HG03280 (cell line): ENCODE results near the gene HOXB5.

Experiments
- ATAC-seq: cut with Tn5 transposase; IDR thresholded peaks from one replicate; pipeline ENCODE4 v1.9.1; 2021; ENCODE audit warnings: mild to moderate bottlenecking, moderate library complexity; ENCODE audit not compliant: unreplicated experiment

The HOXB5 gene

DNA sequence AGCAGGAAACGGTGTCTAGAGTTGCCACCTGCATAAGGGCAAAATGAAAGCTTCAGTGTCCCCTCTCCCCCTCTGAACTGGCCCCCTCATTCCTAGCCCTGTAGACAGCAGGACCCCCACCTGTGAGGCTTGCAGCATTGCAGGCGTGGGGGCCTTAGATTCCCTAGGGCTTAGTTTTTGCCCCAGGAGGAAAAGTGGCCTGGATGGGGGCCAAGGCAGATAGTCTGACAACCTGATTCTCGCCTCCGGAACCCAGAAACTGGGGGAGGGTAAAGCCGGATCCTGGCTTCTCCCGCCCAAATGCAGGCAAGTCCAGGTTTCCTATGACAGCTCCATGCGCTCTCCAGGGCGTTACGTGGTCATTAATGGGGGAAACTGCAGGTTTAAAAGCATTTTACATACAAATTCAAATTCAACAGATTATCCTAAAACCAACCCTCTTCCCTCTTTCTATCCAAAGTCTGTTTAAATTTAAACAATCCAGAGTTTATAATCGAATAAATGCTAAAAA, 11.9 kb upstream of the HOXB5 start:
- no peak for ATAC-seq

- ATAC-seq, result no peak
These were observed 11.3 kb upstream of the HOXB5 start, which contains the start of gene HOXB6 for GRCh38 chr17:48604770-48605329. Gene HOXB6, minus strand, starts transcription at chr17:48604986. Its CDS starts 6,836 bp downstream, at chr17:48598150.

DNA sequence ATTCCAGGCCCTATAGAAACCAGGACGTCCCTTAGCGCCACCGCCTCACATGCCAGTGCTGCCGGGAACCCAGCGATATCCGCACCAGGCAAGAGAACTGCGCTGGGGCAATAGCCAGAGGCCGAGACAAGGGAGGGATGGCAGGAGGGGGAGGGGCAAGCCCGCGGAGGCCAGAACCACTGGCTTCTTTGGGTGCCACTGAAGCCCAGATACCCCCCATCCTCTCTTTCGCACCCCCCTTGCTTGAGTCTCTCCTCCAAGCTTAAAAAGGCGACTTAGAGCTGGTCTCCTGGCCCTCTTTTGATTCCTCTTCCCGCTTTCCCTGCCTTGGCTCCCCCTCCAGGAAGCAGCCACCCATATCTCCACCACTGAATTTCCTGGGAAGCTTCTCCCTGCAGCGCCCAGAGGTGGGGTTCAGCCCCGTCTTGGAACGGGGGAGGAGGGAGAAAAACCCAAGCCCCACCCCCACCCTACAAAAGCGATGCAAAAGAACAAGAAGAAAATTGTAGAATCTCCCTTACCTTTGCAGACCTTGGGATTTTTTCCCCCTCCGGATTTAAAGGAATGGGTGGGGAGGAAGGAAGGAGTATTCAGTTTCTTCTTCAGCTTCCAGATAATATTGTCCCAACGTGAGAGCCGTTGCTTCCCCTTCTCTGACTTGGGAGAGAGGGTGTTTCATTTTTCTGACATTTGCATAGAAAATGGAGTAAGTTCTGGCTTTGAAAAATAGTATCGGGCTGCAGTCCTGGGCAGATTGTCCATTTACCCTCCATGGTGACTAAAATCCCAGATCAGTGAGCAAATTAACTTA, 10.6 kb upstream of the HOXB5 start:
- ATAC-seq, result no peak

DNA sequence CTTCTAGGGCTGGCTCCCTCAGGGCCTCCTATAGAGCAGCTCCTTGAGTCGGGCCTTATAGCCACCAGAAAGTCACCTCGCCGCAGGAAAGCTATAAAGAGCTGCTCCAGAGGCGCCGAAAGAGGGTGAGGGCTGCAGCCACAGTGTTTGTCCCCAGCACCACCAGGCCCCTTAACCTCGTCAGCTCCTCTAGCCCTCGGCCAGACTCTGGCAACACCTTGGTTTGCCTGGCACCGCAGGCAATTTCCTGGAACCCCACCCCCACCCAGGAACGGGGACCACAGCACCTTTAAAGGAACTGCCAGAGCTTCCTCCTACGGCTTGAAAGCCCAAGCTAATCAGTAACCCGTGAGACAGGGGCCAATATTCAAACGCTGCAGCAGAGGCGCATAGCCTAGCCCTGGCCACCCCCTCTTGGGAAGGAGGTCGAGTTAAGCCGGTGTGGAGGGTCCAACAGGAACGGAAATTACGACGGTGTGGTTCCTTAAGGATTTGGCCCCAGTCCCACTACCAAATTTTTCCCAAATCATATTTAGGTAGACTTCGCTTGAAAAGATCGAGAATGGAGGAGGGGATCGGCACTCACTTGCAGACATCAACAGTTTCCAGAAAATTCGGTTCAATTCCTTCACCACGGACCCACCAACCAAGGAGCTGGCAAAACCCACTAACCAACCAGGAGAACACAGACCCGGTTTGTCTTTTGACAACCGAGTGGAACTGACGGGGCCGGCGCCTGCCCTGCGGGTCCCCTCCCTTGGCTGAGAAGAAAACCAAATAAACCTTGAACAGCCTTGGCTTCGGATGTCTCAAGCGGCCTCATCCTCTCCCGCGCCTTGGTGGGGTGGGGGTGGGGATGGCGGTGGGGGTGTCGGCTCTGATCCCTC, 8.2 kb upstream of the HOXB5 start:
- ATAC-seq, result no peak

DNA sequence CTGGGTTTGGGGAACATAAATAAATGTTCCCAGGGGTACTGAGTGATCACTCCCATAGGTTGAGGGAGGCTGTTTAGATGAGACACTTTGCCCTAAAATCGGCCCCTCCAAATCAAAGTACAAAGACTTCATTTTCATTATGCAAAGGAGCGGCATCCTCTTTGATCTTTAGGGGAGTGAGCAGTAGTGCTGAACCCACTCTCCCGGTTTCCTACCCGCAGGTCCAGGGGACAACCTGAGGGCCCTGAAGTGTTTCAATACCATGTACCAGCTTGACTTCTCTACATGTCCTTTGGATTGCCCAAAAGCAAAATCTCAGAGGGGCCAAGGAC, 7.6 kb upstream of the HOXB5 start:
- ATAC-seq, result no peak

DNA sequence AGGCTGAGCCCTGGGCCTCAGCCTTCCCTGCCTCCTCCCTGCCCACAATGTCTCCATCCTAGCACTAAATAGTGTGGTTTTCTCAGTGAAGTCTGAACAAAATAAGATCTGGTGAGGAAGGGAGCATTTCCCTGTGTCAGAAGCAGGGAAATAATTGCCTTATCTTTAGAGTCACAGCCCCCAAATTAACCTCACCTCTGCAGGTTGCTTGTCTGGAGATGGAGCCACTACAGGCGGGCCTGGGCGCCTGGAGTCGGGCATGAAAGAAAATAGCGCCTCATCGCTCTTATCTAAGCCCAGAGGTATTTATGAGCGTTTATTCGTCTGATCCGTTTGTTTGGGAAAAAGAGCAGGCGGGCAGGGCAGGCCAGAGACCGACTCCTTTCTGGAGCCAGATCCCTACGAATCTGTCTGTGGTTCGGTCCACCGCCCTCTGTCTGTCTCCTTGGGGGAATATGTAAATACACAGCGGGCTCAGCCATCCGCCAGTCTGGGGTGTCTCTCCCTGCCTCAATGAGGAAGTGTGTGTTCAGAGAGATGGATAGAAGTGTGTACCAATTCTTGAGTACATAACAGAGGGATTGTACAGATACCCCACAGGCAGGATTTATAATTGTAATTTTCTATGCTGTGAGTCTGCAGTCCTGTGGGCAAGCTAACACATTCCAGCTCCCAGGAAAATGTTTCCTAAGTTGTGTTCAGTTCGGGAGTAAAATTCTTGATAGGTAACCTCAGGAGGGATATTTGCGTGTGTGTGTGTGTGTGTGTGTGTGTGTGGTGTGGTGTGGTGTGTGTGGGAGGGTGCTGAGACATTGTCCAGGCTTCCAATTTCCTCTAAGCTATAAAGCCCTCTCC, 6.9 kb upstream of the HOXB5 start:
- ATAC-seq, result no peak

DNA sequence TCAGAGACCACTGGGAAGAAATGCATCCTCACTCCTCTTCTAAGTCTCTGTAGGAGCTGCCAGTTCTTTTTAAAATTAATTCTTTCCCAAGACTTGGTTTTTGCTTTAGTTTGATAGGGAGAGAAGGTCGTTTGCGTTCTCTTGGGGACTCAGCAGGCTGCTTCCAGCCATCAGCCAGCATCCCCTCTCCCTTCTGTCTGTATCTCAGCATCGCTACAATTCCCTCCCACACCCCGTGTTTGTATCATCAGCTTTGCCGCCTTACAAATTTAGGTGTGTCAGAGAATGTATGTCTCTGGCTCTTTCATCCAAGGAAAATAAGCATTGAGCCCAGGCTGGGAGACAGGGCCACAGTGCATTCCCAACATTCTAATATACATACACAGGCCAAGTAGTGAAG, 5.8 kb upstream of the HOXB5 start:
- no peak for ATAC-seq

DNA sequence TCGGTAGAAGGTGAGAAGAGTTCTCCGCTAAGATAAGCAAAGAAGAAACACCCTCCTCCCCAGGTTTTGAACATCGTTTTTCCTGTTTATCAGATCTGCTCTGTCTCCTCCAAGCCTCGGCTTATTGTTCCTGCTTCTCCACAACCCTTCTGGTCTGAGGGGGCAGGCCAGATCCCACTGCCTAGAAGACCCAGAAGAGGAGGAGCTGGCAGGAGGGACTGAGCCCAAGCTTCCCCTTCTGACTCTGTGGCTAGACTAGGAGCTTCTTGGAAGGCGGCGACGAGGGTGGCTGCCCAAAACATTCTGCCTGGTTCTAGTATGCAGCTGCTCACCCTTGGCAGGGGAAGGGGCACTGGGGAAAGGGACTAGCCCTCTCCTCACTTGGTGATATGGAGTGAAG, 5.2 kb upstream of the HOXB5 start:
- ATAC-seq, result no peak

DNA sequence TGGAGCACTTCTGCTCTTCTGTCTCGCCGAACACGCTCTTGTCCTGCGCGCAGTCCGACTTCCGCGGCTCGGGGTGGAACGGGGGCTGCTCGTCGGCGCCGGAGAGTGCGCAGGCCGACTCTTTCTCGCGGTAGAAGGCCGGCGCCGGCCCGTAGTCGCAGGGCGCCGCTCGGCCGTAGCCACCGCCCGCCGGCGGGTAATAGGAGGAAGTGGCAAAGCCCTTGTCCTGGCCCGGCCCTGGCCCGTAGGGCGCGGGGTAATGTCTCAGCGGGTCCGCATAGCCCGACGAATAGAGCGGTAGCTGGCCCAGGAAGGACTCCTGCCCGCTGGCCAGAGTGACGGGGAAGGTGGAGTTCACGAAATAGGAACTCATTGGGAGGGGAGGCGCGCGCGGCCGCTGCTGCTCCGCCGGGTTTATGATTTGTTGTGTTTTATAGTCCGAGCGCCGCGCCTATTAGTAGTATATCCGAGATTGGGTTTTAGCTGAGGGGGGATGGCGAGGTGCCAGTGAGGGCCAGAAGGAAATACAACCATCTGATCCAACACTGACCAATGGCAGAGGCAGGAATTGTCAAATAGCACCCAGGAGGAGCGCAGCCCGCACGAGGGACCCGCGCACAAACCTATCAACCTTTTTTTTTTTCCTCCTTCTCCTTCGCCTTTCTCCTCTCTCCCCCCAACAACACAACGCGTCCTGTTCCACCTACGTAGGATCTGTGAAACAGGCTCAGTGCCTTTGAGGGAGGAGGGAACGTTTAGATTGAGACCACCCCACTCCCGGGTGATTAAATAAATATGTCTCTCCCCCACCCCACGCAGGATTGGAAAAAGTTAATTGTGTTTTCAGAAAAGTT, 4.4 kb upstream of the HOXB5 start:
- no peak for ATAC-seq

DNA sequence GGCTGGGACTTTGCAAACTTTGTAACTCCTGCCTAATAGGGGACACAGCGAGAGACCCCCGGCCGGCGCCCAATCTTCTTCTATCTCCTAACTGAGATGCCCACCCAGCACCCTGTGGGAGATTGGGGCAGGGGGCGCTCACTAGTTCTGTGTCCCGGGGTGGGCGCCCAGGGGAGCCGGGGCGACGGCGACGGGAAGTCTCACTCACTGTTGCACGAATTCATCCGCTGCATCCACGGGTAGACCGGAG, 3.9 kb upstream of the HOXB5 start:
- ATAC-seq, result no peak

GRCh38 chr17:48596735-48597527, 3.4 kb upstream of the HOXB5 start:
- no peak for ATAC-seq

DNA sequence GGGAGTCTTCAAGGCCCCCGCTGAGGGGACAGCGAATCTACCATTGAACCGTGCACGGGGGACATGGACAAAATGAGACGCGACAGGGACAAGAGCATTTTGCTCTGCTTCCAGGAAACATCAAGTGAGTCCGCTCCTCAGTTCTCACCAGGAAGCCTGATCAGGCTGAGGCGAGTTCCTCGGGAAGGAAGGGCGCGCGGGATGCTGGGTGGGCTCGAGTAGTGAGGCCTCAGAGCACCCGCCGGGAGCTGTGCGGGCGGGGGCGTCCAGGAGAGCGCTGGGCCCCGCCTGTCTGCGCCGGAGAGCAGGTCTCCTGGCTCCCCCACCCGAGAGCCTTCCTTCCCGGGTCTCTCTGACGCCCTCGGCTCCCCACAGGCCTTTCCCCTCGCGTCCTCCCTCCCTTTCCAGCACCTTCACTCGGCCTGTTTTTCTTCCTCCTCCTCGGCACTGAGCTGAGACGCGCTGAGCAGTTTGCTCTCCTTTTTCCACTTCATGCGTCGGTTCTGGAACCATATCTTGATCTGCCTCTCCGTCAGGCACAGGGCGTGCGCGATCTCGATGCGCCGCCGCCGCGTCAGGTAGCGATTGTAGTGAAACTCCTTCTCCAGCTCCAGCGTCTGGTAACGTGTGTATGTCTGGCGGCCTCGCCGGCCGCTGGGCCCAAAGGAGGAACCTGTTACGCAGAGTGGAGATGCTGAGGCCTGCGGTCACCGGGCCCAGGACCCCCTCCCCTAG, 2.6 kb upstream of the HOXB5 start:
- ATAC-seq, result no peak

DNA sequence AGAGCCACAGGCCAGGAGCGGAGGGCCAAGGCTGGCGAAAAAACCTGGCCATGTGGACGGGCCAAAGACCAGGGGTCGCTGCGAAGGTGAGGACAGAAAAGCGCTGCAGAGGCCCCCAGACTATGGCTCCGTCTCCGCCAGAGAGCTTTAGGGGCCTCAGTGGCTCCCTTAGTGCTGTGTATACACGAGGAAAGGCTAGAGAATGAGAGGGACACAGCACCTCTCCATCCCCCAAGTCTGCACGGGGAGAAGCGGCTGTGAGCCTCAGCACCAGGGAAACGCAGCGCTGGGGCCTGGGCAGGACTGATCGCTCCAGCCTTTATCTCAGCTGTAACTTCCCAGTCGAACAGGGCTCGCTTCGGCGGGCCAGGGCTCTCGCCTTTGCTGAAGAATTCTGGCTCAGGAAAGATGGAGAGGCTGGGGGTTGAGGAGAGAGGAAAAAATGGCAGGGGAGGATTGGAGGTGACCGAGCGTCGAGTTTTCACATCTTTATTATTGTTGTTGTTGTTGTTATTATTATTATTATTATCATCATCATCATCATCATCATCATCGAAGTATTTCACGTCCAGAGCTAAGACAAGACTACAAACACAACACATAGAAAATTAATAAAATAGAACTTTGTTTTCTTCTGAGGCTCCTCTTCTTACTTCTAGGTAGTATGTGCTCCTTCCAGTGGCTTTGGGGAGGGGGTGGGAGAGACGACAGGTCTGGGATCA, 1.9 kb upstream of the HOXB5 start:
- ATAC-seq, result no peak

DNA sequence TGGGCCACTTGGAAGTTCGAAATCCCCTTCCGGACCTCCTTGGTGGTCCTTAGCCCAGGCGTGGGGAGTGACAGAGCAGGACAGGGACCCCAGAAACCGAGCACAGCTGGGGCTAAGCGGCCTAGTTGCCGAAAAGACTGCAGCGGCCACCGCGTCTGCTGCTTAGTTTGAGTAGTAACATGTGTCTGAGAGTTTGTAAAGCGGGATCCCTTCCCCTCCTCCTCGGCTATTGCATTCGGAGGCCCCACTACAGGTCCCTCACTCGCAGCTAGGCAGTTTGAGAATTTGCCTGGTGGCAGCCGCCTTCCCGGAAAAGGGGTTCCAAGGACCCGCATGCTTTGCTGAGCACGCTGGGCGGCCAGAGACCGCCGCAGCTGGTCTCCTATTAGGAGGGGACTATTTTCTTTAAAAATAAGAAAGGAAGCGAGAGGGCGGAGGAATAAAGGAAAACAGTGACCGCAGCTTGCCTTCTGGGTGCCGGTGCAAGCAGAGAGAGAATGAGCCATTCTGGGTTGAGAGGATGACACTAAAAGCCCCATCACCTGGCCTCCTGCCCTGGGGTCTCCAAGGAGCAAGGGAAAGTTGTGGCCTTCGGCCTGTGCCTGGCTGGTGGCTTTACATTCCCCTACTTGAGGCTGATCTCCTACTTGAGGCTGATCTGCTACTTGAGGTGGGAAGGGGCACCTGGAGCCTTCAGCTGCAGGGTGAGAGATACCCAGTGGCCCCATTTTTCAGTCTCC, 1.1 kb upstream of the HOXB5 start:
- ATAC-seq, result no peak

- ATAC-seq, result peak; percentile 46
These were observed 410 bp upstream of the HOXB5 start for GRCh38 chr17:48593840-48594537.

- ATAC-seq, result no peak
These were observed 1.0 kb downstream of the HOXB5 start for GRCh38 chr17:48592577-48592976.

DNA sequence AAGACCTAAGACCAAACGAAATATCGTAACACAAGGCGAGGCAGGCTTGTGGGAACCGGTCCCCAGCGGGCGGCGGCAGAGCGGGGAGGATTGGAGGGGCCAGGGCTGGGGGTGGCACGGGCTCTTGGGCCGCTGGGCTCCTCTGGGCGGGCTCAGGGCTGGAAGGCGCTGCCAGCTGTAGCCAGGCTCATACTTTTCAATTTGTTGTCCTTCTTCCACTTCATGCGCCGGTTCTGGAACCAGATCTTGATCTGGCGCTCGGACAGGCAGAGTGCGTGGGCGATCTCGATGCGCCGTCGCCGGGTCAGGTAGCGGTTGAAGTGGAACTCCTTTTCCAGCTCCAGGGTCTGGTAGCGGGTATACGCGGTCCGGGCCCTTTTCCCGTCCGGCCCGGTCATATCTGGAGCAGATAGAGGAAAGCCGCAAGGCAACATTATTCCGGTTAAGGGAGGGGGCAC, 1.5 kb downstream of the HOXB5 start:
- no peak for ATAC-seq
